ENCODE results near the gene MOGAT2. TPM values are rescaled to one million over a fixed set of nuclear protein-coding genes. Genes with fewer than 3 reads are reported as not detected.
"Not testable (repeated sequence)": the region's sequence is repeated elsewhere in the genome, so short reads cannot be mapped to it uniquely, and the experiment has no call there.

Gene MOGAT2
- total RNA-seq, 2 donors from 2014 or later: 0.26 to 0.38 TPM

DNA sequence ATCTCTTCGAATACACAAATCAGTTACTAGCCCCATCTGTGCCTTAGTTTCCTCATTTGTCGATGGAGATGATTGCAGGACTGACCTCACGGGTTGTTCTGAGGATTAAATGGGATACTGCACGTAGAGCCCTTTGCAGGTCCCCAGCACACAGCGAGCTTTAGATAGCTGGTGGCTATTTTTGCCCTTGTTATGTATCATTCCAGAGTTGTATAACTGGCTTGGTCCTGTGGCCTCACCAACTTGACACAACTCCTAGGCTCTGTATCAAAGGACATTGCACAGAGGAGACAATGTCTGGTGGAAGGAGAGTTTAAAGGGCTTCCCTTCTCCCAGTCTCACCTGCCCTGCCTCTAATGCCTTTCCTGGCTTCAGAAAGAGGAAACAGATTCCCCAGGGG lies 28.2 kb downstream of the MOGAT2 start:
- intact Hi-C loops (cut with DNase I): no loop called here
- no peak for DNase-seq
- peak; percentile 58 to 70 for ATAC-seq

DNA sequence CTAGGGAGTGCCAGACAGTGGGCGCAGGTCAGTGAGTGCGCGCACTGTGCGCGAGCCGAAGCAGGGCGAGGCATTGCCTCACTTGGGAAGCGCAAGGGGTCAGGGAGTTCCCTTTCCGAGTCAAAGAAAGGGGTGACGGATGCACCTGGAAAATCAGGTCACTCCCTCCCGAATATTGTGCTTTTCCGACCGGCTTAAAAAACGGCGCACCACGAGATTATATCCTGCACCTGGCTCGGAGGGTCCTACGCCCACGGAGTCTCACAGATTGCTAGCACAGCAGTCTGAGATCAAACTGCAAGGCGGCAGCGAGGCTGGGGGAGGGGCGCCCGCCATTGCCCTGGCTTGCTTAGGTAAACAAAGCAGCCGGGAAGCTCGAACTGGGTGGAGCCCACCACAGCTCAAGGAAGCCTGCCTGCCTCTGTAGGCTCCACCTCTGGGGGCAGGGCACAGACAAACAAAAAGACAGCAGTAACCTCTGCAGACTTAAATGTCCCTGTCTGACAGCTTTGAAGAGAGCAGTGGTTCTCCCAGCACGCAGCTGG lies 31.2 kb downstream of the MOGAT2 start:
- ATAC-seq; intact Hi-C loops (cut with DNase I): not testable (repeated sequence)

DNA sequence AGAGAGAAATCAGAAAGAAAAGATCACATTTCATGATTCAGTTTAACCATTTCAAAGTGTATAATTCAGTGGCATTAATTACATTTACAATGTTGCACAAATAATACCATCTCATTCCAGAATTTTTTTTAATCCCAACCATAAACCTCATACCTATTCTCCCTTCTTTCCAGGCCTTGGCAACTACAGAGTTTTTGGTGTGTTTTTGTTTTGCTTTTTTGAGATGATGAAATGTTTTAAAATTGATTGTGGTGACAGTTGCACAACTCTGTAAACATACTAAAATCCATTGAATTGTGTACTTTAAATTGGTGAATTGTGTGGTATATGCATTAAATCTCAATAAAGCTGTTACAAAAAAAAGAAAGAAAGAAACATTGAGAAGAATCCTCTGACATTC lies 37.3 kb downstream of the MOGAT2 start:
- DNase-seq; intact Hi-C loops (cut with DNase I); ATAC-seq: not testable (repeated sequence)

More for the DNA sequence above, 31.2 kb downstream of the MOGAT2 start:
- not testable (repeated sequence) for DNase-seq

DNA sequence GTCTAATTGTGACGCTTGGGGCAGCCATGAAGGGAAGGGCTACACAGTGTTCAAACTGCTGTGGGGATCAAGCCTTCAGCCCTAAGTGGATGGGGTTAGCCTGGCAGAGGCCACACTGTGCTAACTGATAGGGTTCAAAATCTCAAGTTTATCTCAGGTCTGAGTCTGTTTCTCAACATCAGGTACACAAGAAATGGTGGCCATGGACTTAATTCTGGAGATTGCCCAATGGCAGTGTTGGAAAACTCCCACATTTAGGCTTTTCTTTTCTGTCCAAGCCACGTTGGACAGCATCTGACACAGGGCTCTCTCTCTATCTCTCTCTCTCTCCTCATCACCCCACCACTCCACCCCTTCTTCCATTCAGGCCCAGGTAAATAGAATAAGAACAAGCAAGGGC lies 40.0 kb downstream of the MOGAT2 start:
- DNase-seq (no peak), ATAC-seq (no peak)
- intact Hi-C loops (cut with DNase I): no loop called here

DNA sequence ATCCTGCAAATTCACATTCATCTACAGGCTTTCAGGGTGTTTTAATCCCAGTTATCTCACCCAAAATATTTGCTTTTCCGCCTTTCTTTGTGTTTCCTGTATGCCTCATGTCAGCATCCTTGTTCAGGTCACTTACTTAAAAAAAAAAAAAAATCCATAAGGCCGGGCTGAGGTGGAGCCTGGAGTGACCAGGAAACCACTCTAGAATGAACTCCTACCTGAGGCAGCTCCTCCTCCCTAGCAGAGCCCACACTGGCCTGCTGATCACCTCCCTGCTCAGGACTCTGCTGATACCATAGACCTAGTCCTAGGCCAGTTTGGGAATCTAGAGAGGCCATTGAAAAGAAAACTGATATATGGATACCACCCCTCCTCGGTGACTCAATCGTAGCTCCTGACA lies 42.2 kb downstream of the MOGAT2 start:
- DNase-seq (no peak), ATAC-seq (no peak)
- intact Hi-C loops (cut with DNase I): no loop called here

DNA sequence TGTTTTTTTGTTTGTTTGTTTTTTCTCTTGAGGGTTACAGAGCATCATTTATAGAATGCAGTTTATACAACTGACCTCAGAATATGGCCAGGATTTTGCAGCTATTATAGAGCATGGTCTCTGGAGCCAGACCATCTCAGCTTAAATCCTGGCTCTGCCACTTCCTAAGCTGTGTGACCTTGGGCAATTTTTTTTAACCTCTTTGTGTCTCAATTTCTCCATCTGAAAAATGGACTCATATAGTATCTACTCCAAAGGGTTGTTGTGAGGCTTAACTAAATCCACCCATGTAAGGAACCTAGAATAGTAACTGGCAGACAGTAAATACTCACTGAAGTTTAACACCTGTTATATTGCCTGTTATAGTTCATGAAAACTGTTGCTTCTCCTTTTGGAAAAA lies 42.6 kb downstream of the MOGAT2 start:
- intact Hi-C loops (cut with DNase I): no loop called here
- ATAC-seq: no peak
- no peak for DNase-seq

DNA sequence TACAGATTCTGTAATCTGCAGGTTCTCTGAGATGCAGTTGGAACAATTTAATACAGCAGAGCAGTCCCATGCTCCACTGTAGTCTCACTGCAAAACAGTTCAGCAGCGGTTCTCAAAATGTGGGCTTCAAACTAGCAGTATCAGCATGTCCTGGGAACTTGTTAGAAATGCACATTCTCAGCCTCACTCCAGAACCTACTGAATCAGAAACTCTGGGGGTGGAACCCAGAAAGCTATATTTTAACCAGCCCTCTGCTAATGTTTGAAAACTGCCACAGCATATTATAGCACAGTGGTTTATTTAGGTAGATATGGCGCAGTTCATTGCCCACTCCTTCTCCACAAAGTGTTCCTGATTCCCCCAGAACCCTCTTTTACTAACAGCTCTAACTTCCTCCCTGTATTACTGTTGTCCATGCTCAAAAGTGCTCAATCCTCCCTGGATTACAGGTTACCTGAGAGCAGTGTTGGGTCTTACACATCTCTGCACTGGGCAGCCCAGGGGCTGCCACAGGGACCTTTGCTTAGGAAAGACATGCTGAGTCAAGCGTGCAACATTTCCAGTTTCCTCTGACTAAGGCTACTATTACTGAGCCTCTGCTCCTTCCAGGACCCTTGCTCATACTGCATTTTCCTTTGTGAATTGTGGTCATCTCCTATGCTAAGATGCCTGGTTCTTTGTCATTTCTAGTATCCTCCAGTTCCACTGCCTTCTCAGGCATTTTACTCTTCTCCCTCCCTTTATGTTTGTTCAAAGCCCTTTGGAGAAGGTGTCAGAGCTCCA lies 43.3 kb downstream of the MOGAT2 start:
- ATAC-seq (no peak), DNase-seq (no peak)
- intact Hi-C loops (cut with DNase I): no loop called here

DNA sequence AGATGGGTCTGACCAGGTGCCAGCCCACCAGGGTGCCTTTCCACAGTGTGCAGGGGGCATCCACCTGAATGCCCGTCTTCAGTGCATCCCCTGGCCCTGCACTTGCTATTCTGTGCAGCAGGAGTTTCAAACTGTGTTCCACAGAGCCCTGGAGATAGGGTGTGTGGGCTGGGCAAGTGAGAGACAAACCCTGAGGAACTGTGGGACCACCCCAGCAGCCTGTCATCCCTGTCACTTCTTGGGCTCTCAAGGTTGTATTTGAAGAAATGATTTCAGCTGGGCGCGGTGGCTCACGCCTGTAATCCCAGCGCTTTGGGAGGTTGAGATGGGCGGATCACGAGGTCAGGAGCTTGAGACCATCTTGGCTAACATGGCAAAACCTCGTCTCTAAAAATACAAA lies 44.5 kb downstream of the MOGAT2 start:
- intact Hi-C loops (cut with DNase I): no loop called here
- no peak for DNase-seq

DNA sequence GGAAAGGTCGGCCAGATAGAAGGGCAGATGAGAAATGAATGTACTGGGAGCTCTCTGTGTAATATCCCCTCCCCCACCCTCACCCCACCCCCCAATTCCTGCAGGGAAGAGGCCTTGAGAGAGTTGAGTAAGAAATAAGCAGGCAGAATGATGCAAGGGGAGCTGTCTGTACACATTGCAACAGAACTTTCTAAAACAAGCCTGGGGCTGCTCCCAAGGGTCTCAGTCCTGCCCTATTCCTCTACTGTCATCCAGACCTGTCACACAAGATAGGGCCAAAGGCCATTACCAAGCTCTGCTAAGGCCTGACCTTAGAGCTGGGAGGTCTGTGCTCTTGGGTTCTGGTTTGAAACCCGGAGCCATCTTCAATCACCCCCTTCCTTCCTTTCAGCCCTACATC lies 45.2 kb downstream of the MOGAT2 start:
- intact Hi-C loops (cut with DNase I): no loop called here
- ATAC-seq (peak in 1 of 2 donors; percentile 67), DNase-seq (no peak)

More for the DNA sequence above, 44.5 kb downstream of the MOGAT2 start:
- no peak for ATAC-seq

DNA sequence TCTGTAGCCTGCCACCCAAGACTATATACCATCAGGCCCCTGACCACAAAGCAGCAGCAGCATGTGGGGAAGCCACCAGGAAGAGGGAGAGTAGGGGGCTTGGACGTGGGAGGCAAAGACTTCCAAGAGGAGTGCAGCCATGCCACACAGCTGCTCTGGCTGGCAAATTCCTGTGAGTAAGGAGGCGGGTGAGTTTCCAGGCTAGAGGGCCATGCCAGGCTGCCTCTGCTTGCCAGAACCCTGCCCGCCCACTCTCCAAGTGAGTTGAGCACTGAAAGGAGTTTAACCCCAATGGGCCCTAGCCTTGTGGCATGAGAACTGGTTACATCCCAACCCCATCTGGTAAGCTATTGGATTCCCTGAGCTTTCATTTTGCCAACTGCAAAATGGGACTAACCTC lies 46.2 kb downstream of the MOGAT2 start:
- no peak for ATAC-seq
- intact Hi-C loops (cut with DNase I): no loop called here

DNA sequence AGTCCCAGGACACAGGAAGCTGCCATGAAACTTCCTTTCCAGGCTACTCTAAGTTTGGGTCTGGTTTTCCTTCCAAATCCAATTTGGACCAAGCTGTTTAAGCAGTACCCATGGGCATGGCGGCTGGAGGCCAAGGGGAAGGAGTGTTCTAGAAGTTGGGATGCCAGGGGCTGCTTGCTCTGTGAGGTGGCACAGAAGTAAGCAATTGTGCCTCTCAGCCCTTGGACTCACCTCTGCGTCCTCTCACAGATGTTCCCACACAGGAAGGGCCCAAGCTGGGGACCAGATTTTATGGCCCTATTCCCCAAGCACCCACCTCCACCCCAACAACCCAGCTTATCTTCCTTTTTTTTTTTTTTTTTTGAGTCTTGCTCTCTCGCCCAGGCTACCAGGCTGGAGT lies 47.5 kb downstream of the MOGAT2 start:
- no peak for ATAC-seq
- DNase-seq: no peak
- intact Hi-C loops (cut with DNase I): no loop called here

More for the DNA sequence above, 46.2 kb downstream of the MOGAT2 start:
- no peak for DNase-seq

DNA sequence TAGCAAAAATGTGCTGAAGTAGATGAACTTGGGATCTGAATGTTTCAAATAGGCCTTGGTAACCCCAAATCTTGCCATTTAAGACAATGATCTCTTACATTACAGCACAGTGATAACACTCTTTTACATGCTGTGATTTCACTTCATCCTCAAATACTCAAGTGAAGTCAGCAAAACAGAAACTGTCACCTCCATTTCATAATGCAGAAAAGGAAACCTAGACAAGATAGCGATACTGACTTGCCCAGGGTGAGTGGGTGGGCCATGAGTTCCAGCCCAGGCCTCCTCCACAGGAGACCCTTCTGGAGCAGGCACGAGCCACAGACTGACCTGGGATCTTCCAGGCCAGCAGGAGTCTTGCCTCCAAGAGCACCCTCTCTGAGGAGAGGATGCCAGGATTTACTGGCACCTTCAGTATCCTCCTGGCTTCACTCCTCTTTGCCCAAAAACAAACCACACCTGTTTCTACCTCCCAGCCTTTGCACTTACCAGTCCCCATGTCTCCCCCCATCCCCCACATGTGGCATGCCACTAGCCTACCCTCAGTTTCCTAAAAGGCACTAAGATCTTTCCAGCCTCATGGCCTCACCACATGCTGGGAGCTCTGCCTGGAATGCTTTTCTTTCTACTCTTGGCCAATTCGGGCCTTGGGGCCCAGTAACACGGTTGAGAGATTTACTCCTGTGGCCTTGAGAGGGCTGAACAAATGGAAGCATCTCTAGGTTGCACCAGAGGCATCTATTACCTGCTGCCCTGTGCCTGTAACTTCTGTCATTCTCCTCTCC lies 49.0 kb downstream of the MOGAT2 start:
- DNase-seq (no peak), ATAC-seq (no peak)
- intact Hi-C loops (cut with DNase I): no loop called here

DNA sequence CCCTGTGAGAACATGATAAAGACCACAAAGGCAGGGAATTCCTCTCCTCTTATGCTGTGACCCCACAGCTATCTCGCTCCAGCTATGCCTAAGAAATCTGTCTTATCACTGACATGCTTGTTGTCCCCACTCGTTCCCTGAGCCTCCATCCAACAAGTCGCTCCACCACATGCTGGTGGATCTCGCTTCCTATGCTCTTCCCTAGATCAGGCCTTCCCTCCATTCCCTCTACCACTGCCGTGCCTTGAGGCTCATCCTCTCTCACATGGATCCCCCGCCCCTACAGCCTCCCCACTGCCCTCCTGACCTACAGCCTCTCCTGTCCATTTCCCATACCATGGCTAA lies 49.6 kb downstream of the MOGAT2 start:
- intact Hi-C loops (cut with DNase I): no loop called here
- ATAC-seq: no peak
- DNase-seq: no peak

DNA sequence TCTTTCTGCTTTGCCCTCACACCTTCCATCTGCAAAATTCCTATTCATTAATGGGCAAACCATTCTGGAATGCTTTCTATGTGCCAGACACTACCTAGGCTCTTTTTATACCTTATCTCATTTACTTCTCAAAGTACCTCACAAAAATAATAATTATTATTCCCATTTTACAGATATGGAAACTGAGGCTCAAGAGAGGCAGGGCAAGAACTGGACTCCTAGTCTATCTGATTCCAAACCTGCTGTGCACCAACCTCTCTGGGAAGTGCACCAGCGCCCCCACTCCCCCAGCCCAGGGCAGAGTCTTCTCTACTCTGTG lies 50.1 kb downstream of the MOGAT2 start:
- ATAC-seq (no peak), DNase-seq (no peak)
- intact Hi-C loops (cut with DNase I): no loop called here

DNA sequence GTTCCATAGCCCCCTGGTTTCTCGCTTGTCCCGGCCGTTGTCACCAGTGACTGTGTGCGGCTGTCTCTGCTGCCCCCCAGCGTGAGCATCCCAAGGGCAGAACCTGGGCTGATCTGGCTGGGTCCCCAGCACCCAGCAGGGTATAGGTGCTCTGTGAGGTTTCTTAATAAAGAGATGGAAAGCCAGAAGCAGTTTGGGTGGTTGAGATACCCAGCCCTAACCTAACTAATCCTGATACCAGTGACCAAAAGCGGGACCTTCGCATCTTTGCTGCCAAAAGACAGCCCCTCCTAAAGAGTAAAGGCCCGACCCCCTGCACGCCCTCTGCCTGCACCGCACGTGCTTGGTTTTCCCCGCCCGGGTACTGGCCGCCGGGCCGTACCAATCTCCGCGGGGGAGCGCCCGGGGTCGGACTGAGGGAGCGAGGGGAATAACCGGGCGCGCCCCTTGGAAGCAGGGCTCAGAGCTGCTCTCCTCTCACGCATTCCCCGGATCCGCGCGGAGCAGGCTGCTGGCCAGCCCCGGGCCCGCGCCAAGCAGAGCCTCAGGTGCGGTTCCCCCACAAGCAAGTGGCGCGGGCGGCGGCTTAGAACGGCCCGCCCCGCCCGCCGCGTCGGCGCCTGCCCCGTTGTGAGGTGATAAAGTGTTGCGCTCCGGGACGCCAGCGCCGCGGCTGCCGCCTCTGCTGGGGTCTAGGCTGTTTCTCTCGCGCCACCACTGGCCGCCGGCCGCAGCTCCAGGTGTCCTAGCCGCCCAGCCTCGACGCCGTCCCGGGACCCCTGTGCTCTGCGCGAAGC lies 50.7 kb downstream of the MOGAT2 start, which contains the start of gene DGAT2:
TSS of gene DGAT2 (plus strand) at position 667 of the 797 bp plus-strand sequence. CDS start 214 bp downstream, outside the sequence.
- peak; percentile 86 for DNase-seq
- peak; percentile 90 to 94 for ATAC-seq
- intact Hi-C loops (cut with DNase I): no loop called here

DNA sequence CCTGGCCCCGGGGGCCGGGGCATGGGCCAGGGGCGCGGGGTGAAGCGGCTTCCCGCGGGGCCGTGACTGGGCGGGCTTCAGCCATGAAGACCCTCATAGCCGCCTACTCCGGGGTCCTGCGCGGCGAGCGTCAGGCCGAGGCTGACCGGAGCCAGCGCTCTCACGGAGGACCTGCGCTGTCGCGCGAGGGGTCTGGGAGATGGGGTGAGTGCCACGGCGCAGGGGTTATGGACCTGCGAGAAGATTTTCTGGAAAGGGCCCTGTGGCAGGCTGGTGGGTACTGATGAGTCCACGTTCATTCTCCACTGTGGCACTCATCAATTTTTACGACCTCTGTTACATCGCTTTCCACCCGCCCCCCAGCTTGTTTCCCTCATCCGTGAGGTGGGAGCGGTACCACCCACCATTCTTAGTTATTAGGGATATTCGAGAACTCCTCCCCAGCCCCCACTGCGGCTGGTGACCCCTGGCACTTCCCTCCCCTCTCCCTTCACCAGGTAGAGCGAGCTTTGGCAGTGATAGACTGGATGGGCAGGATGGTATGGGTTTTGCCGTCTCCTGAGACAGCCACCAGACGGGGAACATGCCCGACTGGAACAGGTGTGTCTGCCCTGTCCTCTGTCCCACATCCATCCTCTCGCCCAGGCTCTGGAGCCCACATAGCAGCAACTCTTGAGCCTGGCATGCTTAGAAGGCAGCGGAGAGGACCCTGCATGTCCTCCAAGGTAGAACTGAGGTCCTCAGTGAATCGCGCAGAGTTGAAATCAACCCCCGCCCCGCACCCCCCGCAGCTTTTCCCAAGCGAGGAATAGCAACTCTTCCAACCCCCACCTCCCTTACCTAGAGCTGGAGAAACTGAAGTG lies 51.5 kb downstream of the MOGAT2 start:
- DNase-seq (no peak), ATAC-seq (peak; percentile 0 to 9)
- intact Hi-C loops (cut with DNase I): no loop called here

DNA sequence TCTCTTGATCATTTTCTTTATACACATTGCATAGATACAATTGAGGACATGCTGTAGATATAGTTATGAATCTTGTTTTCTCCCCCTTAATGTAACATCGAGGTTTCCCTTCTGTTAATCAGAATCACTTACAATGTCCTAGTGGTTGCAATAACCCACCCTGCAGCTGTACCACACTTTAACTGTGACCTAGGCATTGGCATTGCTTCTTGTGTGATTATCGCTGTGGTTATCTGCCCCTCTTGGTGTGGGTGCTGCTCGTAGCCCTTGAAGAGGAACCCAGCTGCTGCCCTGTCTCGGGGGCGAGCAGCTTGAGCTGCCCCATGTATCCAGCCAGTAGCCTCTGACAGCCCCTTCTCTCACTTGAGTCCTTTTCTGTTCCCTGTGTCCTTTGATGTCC lies 52.5 kb downstream of the MOGAT2 start:
- ATAC-seq (no peak), DNase-seq (no peak)
- intact Hi-C loops (cut with DNase I): no loop called here

DNA sequence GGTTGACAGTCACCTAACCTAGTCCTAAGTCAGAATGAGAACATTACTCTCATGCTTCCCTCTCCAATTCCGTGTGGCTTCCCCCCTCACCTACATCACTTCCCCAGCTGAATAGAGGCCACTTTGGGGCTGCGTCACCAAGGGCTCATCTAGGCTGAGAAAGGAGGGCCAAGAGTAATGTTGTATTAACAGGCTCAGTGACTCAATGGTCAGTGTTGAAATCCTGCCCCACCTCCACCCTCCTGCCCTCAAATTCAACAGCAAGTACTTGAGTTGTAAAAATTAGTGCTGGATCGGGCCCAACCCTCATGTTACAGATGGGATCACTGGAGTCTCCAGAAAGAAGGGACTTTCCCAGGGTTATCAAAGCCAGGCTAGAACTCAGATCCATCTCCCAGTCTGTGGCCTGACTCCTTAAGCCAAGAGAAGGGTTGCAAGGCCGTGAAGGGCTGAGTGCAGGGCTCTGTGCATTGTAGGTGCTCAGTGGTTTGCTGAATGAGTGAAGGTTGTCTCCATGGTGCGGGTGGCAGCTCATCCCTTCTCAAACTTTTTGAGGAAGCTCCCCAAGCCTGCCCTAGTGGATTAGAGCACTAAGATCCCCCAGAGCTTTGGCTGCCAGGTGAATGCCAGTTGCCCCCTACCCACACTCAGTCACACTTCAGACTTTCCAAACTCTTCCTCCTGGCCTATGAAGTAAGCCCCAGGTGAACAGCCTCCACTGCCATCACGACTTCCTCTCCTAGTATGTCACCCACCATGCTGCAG lies 54.2 kb downstream of the MOGAT2 start:
- peak in 1 of 2 donors; percentile 6 for ATAC-seq
- peak; percentile 40 for DNase-seq
- intact Hi-C loops (cut with DNase I): no loop called here

Data from left cardiac atrium (tissue), 4 donors.